T1000 (cell line): ENCODE data around the gene EPHA5.

Experiments
- DNase-seq: peaks from one replicate; lab custom pipeline; 2025; ENCODE audit warnings: mixed read lengths; lab: John Stamatoyannopoulos, UW

Gene EPHA5

DNA sequence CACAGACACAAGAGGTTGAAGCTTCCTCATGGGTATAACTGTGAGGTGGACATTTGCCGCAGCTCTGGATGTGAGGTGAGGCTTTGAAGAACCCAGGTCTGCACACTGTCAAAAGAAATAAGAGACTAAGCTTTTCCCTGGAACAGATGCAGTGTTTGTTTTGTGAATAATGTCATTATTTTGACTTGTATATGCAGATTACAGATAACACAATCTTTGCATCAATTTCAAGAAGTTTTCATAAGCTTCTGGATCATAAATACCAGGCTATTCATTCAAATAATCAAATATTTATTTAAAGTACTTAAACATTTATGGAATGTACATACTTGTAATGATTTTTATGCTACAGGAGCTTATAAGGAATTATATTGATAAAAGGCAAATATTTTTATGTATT lies 174.8 kb downstream of the EPHA5 start:
- no peak for DNase-seq

DNA sequence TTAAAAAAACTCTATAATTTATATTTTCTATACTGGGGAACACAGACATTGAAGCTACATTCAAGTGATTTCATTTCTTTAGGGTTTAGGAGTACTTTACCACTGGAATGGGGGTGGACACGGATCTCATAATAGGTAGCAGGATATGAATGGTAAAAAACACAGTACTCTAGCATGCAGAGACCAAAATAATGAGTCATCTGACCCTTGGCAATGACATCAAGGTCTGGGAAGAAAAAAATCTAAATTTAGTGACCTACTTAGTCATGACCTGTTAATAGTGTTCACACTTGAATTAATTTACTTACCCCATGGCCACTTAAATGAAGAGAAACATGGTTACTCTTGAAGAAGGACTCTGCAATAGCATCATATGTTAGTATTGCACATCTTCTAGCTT lies 187.9 kb downstream of the EPHA5 start:
- DNase-seq: no peak

DNA sequence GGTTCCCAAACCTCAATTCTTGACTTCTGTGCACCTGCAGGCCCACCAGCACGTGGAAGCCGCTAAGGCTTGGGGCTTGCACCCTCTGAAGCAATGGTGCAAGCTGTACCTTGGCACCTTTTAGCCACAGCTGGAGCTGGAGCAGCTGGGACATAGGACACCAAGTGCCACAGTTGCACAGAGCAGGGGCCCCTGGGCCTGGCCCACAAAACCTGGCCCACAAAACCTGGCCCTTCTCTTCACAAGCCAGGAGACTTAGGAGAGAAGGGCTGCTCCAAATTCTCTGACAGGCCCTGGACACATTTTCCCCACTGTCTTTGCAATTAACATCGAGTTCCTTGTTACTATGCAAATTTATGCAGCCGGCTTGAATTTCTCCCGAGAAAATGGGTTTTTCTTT lies 197.8 kb downstream of the EPHA5 start:
- no peak for DNase-seq

DNA sequence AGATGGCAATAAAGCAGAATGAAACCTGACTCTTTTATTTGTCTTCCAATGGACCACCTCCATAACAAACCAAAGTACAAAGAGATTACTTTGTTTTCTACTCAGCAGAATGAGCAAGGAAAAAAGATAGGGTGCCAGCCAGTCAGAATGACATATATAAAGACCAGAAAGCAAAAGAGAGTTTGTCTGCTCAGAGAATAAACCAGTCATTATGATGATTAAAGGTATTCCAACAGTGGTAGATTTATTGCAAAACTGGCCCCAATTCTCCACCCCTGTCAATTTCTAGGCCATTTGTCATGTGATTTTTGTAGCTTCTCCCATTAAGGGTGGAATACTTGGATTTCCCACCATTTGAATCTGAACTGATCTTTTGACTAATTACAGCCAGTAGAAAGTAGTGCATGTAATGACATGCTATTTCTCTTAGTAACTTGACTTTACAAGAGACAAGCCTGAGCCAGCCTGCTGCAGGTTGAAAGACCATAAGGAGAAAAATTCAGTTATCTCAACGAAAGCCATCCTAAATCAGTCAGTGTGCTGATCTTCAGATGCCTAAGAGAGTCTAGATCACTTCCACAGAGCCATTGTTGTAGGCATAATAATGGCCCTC lies 203.1 kb downstream of the EPHA5 start:
- DNase-seq: no peak

DNA sequence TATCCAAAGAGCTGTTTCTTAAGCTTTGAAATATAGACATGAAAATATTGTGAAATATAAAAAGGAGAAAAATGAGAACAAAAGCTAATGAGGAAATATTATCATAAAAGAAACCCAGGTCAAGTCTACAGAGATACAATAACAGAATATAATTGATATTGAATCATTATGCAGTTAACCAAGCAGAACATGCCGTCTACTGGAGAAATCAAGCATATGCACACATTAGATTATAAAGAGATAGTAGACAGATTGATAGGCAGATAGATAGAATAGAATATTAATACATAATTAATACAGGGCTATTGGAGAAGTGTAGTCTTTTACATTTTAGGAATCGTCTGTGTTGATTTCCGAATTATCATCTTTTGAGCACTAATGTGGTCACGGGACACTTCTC lies 208.5 kb downstream of the EPHA5 start:
- no peak for DNase-seq

DNA sequence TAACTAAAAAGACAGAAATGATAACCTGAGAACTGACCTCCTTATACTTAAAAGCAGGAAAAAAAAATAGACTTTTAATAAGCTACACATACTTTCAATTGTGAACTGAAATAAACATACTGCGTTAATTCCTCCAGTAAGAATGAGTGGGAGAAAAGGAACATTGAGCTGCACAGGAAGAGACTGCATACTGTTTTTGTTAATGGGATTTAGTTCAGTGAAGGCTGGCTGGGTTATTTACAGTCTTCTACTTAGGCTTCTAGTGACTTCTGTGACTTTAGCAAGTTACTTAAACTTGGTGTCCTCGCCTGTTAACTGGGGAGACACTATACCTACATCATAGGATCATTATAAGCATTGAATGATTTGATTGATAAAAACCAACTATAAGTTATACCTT lies 213.3 kb downstream of the EPHA5 start:
- DNase-seq: no peak

DNA sequence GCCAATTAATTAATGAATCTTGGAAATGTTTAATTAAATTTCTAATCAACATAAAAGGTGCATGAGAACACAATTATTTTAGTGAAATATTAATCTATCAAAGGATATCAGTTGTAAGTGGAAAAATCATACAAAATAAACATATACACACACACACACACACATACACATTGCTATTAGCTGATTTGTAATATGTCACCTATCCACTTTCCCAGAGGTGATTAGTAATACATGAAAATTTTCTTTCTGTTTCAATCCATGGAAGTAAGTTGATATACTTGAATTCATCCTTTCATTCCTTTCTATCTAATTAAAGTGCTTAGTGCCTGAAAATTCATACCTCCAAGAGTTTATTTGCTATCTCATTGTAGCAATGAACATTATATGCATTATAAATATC lies 213.7 kb downstream of the EPHA5 start:
- DNase-seq: no peak

DNA sequence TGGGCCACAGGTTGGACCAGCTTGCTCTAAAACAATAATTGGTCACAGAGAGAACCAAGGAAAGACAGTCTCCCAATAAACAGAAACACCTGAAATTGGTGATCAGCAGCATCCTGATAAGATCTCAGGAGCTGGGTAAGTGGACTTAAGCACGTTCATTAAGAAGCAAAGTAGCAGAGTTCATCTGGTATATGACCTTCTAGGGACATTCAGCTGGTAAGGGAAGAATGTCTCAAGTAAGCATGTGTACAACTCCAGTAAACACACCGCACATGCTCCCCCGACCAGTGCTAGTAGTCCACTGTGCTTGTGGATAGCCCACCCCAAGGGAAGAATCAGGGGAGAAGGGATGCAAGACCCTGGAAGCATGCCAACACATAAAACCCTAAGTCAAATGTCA lies 216.9 kb downstream of the EPHA5 start:
- DNase-seq: no peak

DNA sequence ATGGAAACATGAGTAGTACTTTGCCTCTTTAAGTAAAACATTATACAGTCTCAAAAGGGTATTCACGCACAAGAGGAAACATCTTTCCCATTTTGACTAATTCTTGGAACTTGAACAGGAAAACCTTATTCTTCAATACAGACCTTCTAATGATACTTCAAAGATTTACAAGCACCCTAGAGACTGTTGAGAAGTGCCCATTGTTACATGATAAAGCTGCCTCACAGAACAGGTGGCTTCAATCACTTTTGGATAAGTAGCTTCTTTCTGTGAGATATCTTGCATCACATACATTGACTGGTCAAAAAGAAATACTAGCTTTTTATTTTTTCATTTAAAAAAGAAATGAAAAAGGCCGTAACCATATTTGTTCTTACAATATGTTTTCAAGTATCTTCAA lies 219.4 kb downstream of the EPHA5 start:
- no peak for DNase-seq

DNA sequence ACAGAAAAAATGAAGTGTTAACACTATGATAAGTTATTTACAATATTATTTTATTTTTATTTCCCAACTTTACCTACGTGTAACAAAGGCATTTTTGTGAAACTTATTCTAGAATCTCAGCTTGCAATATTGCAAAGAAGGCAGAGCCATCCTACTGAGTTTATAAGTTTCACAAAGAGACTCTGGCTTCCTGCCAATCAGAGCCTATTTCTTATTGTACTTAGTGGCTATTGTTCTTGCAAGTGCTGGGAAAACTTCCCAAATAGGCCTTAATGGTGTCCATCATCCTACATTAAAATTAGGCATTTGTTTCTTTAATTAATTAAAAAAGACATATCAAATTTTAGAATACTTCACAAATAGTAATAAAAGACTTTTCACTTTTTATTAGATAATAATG lies 233.2 kb downstream of the EPHA5 start:
- no peak for DNase-seq

DNA sequence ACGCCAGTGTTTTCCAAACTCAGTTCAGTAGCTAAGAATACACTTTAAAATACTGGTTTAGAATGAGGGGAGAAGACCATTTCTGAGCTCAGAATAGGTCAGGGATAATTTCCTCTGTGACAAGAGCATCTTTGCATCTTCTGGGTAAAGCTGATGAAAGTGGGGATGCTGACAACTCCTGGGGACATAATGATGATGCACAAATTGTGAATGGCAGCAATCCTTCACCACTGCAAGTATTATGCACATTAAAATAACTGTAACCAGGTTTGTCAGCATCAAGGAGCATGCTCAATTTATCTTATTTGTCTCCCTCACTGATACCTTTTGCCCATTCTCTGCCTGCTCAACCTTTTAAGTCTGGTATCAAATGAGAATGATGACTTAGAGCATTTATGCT lies 248.2 kb downstream of the EPHA5 start:
- no peak for DNase-seq

DNA sequence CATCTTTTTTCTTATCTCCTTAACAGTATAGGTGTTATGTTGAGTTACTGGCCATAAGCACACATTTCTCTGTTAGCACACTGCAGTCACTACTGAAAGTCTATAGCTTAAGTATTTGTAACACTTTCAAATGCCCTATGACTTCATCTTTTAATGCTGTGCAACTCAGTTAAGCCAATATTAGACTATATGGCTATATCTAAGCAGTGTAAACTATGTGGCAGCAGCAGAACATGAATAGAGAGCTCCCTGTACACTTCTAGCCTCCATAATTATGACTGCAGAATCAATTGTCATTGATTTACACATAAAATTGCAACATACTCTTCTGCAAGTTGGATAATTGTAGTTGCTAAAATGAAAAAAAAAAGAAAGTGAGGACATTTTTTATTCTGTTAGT lies 250.3 kb downstream of the EPHA5 start:
- DNase-seq: no peak

DNA sequence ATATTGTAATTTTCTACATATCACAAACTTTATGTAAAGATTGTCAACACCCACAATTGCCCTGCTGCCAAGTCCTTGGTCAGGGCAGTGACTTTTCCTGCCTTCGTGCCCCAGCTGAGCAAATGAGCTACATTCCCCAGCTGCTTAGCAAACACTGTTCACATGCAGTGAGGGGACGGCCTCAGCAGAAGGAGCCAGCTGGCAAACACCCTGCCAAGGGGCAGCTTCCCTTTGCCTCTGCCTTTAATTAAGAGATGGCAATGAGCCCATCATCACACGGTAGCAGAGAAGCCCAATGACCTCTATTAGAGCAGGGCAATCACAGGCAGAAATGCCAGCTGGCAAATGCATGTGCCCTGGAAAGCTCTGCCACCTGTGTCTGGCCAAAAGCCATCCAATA lies 253.4 kb downstream of the EPHA5 start:
- DNase-seq: no peak

DNA sequence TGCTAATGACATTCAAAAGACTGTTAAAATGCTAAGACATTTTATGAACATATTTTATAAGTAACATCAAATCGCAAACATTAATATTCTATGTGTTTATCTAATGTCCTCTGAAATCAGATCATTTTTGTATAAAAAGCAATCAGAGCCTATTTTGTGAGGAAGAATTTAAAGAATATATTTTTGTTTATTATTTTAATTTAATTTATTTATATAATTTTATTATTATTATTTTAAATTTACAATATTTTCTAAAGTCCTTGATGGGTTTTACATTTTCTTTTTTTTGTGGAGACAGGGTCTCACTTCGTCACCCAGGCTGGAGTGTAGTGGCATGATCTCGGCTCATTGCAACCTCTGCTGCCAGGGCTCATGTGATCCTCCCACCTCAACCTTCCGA lies 262.8 kb downstream of the EPHA5 start:
- no peak for DNase-seq

DNA sequence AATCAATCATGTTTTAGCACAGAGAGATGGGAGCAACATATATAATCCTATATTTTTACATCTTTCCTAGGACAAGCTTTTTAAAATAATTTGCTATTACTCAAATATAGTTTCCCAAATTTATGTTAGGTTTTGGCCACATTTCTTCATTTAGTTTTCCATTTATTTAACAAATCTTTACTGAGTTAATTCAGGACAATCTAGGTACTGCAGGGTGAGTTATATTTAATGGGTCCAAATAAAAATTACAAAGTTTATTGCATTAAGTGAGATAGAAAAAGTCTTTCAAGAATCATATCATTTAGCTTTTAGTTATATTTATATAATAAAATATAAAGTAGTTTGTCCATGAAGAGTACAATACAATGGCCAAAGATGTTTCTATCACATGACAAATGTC lies 269.2 kb downstream of the EPHA5 start:
- DNase-seq: no peak

DNA sequence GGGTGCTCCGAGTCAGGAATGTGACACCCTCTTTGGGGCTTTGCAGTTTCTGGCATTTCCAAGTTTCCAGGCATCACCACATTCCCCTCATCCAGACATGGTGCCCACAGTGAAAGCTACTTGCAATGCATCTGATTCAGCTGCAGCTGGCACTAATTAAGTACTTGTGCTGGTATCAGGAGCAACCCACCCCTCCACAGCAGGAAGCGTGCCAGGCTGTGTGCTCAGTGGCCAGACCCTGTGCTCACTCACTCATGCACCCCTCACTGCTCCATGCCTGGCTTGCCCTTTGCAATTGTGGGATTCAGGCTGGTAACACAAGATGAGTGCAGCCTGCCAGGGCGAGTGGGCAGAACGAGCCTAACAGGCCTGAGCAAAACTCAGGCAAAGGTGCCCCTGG lies 271.2 kb downstream of the EPHA5 start:
- no peak for DNase-seq

DNA sequence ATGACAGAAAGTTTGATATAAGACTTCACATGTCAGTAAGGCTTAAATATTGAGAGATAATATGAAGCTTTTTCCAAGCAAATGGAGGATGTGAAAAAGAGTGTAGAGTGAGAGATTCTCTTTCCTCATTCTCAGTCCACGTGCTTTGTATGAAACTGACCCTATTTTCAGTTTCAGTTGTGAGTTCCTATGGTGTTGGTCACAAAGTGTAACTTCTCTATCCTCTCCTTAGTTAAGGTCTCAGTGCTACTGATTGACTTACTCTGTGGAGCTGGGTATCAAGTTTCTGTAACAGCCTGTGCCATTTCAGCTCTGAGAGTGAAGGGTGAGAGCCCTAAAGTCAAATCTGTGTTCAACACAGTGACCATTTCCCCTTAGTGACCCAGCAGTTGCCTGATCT lies 277.2 kb downstream of the EPHA5 start:
- no peak for DNase-seq

DNA sequence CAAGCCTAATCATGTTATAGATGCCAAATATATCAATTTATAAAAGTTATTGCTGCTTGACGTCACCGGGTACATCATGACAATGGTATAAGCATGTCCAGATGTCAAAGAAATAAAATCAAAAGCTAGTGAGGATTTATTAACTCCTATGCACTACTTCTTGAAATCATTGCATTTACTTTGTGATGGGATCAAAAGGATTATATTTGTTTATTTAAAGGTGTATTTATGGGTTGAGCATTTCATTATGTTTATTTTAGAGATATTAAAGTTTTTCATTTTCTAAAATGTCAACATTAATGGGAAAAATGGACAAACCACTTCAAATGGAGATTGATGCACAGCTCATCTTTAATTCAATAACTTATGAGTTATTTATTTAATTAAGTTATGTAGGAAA lies 277.8 kb downstream of the EPHA5 start:
- no peak for DNase-seq

DNA sequence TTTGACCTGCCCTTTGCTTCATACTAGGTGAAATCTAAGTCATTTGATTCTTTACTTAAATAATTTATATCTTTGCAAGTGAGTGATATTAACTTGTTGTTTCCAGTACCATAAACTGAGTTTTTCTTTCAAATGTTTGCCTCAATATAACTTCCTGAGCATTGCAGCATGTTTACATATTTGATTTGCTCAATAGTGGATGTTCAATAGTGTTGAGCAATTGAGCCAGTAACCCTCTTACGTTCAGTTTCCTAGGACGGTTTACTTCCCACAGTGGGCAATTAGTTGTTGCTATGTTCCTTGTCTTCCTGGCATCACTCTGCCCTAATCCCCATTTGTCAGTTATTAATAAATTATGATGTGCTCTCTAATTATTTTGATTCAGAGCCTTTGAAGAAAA lies 278.5 kb downstream of the EPHA5 start:
- no peak for DNase-seq

DNA sequence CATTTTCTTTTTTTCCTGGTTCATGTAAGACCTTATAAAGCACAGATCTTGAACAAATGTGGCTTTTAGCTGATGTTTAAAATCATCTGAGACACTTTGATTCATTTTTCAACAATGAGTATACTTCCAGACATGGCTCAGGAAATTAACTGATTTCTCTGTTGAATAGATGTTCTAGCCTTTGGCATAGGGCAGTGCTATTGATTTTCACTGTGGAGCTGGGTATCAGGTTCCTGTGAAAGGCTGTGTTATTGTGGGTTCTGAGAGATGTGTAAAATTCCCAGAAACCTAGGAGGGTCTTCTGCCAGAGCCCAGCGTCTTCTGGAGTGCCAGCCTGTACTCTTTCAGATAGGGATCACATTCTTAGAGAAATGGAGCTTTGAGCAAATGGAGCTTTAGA lies 278.9 kb downstream of the EPHA5 start:
- DNase-seq: no peak

DNA sequence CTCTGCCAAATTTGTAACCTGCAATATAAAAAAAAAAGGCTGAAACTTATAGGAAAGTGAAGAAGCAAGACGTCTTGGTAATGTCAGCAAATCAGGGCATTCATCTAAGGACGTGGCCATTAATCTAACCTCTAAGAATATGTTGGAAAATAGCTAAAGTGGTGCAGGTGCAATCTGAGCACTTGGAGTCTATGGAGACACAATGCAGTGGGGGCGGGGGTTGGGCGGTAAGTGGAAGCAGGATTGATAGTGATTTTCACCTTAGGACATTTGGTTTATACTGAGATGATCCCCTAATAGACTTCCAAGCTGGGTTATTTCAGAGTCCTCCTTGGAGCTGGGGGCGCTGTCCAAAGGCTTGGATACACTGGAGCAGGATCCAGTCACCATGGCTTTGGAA lies 283.4 kb downstream of the EPHA5 start:
- no peak for DNase-seq

DNA sequence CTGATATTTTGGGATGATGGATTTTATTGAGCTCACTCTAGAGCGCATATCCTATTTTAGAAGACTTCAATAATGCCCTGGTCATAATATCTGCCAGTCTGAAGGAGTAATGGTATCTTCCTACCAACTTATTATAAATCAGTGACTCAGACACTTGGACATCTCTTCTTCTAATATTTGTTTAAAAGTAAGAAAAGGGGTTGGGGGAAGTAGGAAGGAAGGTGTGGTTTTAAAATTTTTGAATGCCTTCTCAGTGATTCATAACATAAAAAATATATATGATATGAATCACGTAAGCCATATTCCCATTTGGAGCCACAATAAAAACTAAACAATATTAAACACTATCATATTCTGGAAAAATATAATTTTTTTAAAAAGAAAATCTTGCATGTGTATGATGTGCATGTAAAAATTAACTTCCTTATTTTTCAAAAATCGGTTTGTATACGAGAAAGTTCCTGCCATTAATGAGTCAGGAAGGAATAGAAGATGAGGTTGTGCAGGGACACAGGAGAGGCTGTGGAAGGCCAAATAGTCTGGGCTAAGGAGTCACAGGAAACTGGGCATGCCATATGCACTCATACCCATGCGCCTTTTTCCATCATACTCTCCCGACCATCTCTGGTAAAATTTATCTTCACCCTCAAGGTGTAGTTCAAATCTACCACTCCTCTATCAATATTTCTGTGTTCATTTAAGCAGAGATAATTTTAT lies 286.5 kb downstream of the EPHA5 start:
- DNase-seq: no peak

DNA sequence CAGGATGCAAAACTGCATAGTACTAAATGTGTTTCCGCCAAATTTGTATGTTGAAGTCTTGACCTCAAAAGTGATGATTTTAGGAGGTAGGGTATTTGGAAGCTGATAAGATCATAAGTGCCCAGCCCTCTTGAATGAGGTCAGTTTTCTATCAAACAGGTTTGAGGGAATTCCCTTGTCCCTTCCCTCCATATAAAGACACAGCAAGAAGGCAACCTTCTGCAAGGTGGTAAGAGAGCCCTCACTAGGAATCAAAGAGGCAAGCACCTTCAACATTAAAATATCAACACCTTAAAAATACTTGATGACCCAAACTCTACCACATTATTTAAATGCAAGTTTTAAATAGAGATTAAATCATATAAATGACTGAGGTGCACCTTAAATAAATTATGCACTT lies 288.6 kb downstream of the EPHA5 start:
- DNase-seq: no peak

DNA sequence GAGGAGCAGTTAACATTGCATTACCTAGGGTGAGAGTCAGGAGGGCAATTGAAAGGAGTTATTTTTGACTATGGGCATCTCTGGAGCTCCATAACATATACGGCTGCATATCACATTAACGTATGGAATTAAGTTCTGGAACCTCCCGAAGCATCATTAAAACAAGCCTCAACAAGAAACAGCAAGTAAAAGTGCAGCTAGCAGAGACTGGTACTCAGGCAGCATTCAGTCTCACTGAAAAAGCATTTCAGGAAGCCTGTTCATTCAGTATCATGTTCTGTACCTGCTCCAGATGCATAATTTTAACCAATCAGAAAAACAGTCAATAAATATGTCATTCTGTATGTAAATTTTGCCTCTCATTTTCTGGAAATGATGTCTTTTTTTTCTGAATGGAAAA lies 299.6 kb downstream of the EPHA5 start:
- no peak for DNase-seq
